ENCODE measurements around the gene KBTBD8. TPM values are rescaled to one million over a fixed set of nuclear protein-coding genes. Genes with fewer than 3 reads are reported as not detected.

Gene KBTBD8
- total RNA-seq, 4 donors from 2014 or later: 1.5 to 3.3 TPM; not detected in 2

- H3K4me1 ChIP-seq: peaks cover 8 to 18% (median 11%) of the 10 kb centered on the region in 4 donors
- in situ Hi-C loops (cut with MboI; ENCODE audit: low pct_ligation_motif_present in 1 of 4, low pct_unique_long_range_greater_than_20kb in 1 of 4, low sequenced_read_pairs in 3 of 4) (no loop called here), intact Hi-C loops (cut with DNase I; ENCODE audit: low total_unique reads) (no loop called here)
- TF ChIP-seq POLR2AphosphoS5 (IDR thresholded peaks at IDR 0.05) (peak in 2 of 3 donors; percentile 12 to 65), POLR2A (IDR thresholded peaks at IDR 0.05) (peak; percentile 16), CTCF (IDR thresholded peaks at IDR 0.05) (no peak)
- no peak overlapping the region for H3K27ac ChIP-seq
- H3K4me3 ChIP-seq: no peak overlapping the region
- no peak for DNase-seq
- H3K36me3 ChIP-seq: no peaks in the 10 kb centered on the region
- peaks cover 14% of the 10 kb centered on the region for H3K27me3 ChIP-seq
- WGBS, 2 donors (ENCODE audit: low coverage in 1 of 2): 64 to 76% methylated on average over 2 of the region's 2 CpGs
- no peaks in the 10 kb centered on the region for H3K9me3 ChIP-seq
Measured at GRCh38 chr3:67000009-67000408, 1.9 kb downstream of the KBTBD8 start.

GRCh38 chr3:67001086-67001861, 3.2 kb downstream of the KBTBD8 start:
- Histone ChIP-seq H3K27me3 (peaks cover 3% of the 10 kb centered on the region), H3K9me3 (no peaks in the 10 kb centered on the region), H3K36me3 (no peaks in the 10 kb centered on the region), H3K27ac (no peak overlapping the region), H3K4me3 (no peak overlapping the region), H3K4me1 (peaks cover 8 to 21% (median 11%) of the 10 kb centered on the region in 4 donors)
- intact Hi-C loops (cut with DNase I; ENCODE audit: low total_unique reads): no loop called here
- in situ Hi-C loops (cut with MboI; ENCODE audit: low pct_ligation_motif_present in 1 of 4, low pct_unique_long_range_greater_than_20kb in 1 of 4, low sequenced_read_pairs in 3 of 4): no loop called here
- no peak for DNase-seq
- 82 to 87% methylated on average over 8 of the region's 8 CpGs for WGBS, 2 donors (ENCODE audit: low coverage in 1 of 2)
- TF ChIP-seq CTCF (IDR thresholded peaks at IDR 0.05) (no peak), EP300 (IDR thresholded peaks at IDR 0.05; ENCODE audit: low read depth) (no peak), POLR2AphosphoS5 (IDR thresholded peaks at IDR 0.05) (no peak)

GRCh38 chr3:67005974-67006373, 7.9 kb downstream of the KBTBD8 start:
- in situ Hi-C loops (cut with MboI; ENCODE audit: low pct_ligation_motif_present in 1 of 4, low pct_unique_long_range_greater_than_20kb in 1 of 4, low sequenced_read_pairs in 3 of 4): no loop called here
- Histone ChIP-seq H3K9me3 (no peaks in the 10 kb centered on the region), H3K4me3 (no peak overlapping the region), H3K27ac (no peak overlapping the region), H3K36me3 (no peaks in the 10 kb centered on the region), H3K27me3 (no peaks in the 10 kb centered on the region), H3K4me1 (peaks cover 0 to 6% (median 0%) of the 10 kb centered on the region in 4 donors)
- intact Hi-C loops (cut with DNase I; ENCODE audit: low total_unique reads): no loop called here
- 82 to 100% methylated on average over 1 of the region's 1 CpG for WGBS, 2 donors (ENCODE audit: low coverage in 1 of 2)
- no peak for DNase-seq
- no peak for TF ChIP-seq POLR2A (IDR thresholded peaks at IDR 0.05)
- TF ChIP-seq CTCF (IDR thresholded peaks at IDR 0.05): no peak
- TF ChIP-seq POLR2AphosphoS5 (IDR thresholded peaks at IDR 0.05): no peak
- TF ChIP-seq EP300 (IDR thresholded peaks at IDR 0.05; ENCODE audit: low read depth): no peak

GRCh38 chr3:67006460-67006859, 8.4 kb downstream of the KBTBD8 start:
- no peak for TF ChIP-seq CTCF (IDR thresholded peaks at IDR 0.05)
- no peak for TF ChIP-seq POLR2AphosphoS5 (IDR thresholded peaks at IDR 0.05)
- TF ChIP-seq POLR2A (IDR thresholded peaks at IDR 0.05): no peak
- TF ChIP-seq EP300 (IDR thresholded peaks at IDR 0.05; ENCODE audit: low read depth): no peak
- Histone ChIP-seq H3K9me3 (no peaks in the 10 kb centered on the region), H3K27ac (no peak overlapping the region), H3K4me1 (peaks cover 0 to 6% (median 0%) of the 10 kb centered on the region in 4 donors), H3K36me3 (no peaks in the 10 kb centered on the region), H3K27me3 (no peaks in the 10 kb centered on the region), H3K4me3 (no peak overlapping the region)
- intact Hi-C loops (cut with DNase I; ENCODE audit: low total_unique reads) (no loop called here), in situ Hi-C loops (cut with MboI; ENCODE audit: low pct_ligation_motif_present in 1 of 4, low pct_unique_long_range_greater_than_20kb in 1 of 4, low sequenced_read_pairs in 3 of 4) (no loop called here)
- DNase-seq: no peak
- whole genome bisulfite sequencing, 2 donors (ENCODE audit: low coverage in 1 of 2): 74% methylated on average over 5 of the region's 5 CpGs

Measured in transverse colon (tissue), 4 donors.